ENCODE measurements around the gene CDKAL1. TPM values are rescaled to one million over a fixed set of nuclear protein-coding genes. Genes with fewer than 3 reads are reported as not detected.
"Not testable (repeated sequence)": the region's sequence is repeated elsewhere in the genome, so short reads cannot be mapped to it uniquely, and the experiment has no call there.

Gene CDKAL1
- total RNA-seq, 1 donor from 2014 or later: 47.6 TPM

- no peak for DNase-seq
Observed at GRCh38 chr6:20747991-20748390, 213.7 kb downstream of the CDKAL1 start.

- no peak for DNase-seq
Observed at GRCh38 chr6:20751293-20751935, 217.2 kb downstream of the CDKAL1 start.

GRCh38 chr6:20755631-20756030 is 221.4 kb downstream of the CDKAL1 start:
- no peak for DNase-seq

GRCh38 chr6:20756584-20757147 is 222.4 kb downstream of the CDKAL1 start:
- DNase-seq: not testable (repeated sequence)

GRCh38 chr6:20757761-20758160 is 223.5 kb downstream of the CDKAL1 start:
- DNase-seq: no peak

- DNase-seq: no peak
Observed at GRCh38 chr6:20763296-20763695, 229.0 kb downstream of the CDKAL1 start.

- DNase-seq: no peak
Observed at GRCh38 chr6:20769631-20770030, 235.4 kb downstream of the CDKAL1 start.

- DNase-seq: no peak
Observed at GRCh38 chr6:20770773-20771172, 236.5 kb downstream of the CDKAL1 start.

GRCh38 chr6:20771409-20771808 is 237.2 kb downstream of the CDKAL1 start:
- DNase-seq: no peak

GRCh38 chr6:20773822-20774221 is 239.6 kb downstream of the CDKAL1 start:
- DNase-seq: no peak

GRCh38 chr6:20775981-20776380 is 241.7 kb downstream of the CDKAL1 start:
- DNase-seq: no peak

GRCh38 chr6:20777801-20778200 is 243.5 kb downstream of the CDKAL1 start:
- no peak for DNase-seq

GRCh38 chr6:20778459-20778858 is 244.2 kb downstream of the CDKAL1 start:
- no peak for DNase-seq

GRCh38 chr6:20778912-20779311 is 244.7 kb downstream of the CDKAL1 start:
- DNase-seq: no peak

GRCh38 chr6:20789162-20789561 is 254.9 kb downstream of the CDKAL1 start:
- no peak for DNase-seq

- DNase-seq: no peak
Observed at GRCh38 chr6:20790032-20790791, 256.0 kb downstream of the CDKAL1 start.

GRCh38 chr6:20791074-20791473 is 256.8 kb downstream of the CDKAL1 start:
- no peak for DNase-seq

GRCh38 chr6:20791944-20792343 is 257.7 kb downstream of the CDKAL1 start:
- DNase-seq: no peak

- no peak for DNase-seq
Observed at GRCh38 chr6:20793174-20793573, 258.9 kb downstream of the CDKAL1 start.

GRCh38 chr6:20797597-20797996 is 263.3 kb downstream of the CDKAL1 start:
- no peak for DNase-seq

GRCh38 chr6:20800229-20800628 is 266.0 kb downstream of the CDKAL1 start:
- DNase-seq: no peak

- DNase-seq: no peak
Observed at GRCh38 chr6:20800653-20801052, 266.4 kb downstream of the CDKAL1 start.

GRCh38 chr6:20801595-20801994 is 267.3 kb downstream of the CDKAL1 start:
- DNase-seq: no peak

- no peak for DNase-seq
Observed at GRCh38 chr6:20802596-20802995, 268.3 kb downstream of the CDKAL1 start.
